ENCODE data around the gene UBQLN3.

DNA sequence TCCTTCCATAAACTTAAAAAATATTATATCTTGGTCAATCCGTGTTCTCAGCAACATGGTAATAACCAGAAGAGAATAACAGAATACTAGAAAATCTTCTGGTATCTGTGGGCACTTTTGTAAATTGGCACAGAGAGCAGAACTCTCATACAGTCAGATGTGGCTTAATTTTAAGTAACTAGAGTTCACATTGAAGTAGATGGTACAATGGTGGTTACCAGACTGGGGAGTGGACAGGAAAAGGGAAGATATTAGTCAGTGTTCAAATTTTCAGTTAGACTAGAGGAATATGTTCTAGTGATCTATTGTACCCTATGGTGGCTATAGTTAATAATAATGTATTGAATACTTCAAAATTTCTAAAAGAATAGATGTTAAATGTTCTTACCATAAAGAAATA, 31.7 kb upstream of the UBQLN3 start:
- TF ChIP-seq POLR2A (IDR thresholded peaks at IDR 0.05), result no peak
- TF ChIP-seq, protein P1, sequence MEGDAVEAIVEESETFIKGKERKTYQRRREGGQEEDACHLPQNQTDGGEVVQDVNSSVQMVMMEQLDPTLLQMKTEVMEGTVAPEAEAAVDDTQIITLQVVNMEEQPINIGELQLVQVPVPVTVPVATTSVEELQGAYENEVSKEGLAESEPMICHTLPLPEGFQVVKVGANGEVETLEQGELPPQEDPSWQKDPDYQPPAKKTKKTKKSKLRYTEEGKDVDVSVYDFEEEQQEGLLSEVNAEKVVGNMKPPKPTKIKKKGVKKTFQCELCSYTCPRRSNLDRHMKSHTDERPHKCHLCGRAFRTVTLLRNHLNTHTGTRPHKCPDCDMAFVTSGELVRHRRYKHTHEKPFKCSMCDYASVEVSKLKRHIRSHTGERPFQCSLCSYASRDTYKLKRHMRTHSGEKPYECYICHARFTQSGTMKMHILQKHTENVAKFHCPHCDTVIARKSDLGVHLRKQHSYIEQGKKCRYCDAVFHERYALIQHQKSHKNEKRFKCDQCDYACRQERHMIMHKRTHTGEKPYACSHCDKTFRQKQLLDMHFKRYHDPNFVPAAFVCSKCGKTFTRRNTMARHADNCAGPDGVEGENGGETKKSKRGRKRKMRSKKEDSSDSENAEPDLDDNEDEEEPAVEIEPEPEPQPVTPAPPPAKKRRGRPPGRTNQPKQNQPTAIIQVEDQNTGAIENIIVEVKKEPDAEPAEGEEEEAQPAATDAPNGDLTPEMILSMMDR (IDR thresholded peaks at IDR 0.05), result no peak
